G401.6 (cell line): Measurements from ENCODE around the gene SGIP1.

Experiments
- FAIRE-seq: peaks from 2 replicates; lab custom pipeline; 2012; peaks lifted over from hg19 to GRCh38; lab: Jason Lieb, UNC

Gene SGIP1, protein sequence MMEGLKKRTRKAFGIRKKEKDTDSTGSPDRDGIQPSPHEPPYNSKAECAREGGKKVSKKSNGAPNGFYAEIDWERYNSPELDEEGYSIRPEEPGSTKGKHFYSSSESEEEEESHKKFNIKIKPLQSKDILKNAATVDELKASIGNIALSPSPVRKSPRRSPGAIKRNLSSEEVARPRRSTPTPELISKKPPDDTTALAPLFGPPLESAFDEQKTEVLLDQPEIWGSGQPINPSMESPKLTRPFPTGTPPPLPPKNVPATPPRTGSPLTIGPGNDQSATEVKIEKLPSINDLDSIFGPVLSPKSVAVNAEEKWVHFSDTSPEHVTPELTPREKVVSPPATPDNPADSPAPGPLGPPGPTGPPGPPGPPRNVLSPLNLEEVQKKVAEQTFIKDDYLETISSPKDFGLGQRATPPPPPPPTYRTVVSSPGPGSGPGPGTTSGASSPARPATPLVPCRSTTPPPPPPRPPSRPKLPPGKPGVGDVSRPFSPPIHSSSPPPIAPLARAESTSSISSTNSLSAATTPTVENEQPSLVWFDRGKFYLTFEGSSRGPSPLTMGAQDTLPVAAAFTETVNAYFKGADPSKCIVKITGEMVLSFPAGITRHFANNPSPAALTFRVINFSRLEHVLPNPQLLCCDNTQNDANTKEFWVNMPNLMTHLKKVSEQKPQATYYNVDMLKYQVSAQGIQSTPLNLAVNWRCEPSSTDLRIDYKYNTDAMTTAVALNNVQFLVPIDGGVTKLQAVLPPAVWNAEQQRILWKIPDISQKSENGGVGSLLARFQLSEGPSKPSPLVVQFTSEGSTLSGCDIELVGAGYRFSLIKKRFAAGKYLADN

GRCh38 chr1:66533804-66534740 lies at the start of gene SGIP1:
Gene SGIP1 (plus strand): TSS chr1:66534153. CDS start chr1:66534359, 206 bp downstream.
- no peak for FAIRE-seq

DNA sequence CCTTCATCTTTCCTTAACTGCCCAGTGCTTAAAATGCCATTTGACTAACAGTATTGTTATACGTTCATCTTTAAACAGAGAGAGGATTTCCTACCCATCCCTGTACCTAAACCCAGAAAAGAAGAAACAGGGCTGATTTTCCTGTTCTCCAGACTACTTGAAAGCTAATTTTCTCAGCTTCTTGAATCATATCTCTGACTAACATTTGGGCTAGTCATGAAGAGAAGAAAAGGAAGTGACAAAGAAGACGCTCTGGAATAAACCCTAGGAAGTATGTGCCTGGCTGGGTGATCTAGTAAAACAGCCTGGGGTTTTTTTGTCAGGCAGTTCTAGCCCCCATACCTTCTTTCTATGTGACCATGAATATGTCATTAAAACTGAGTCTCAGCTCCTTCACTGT lies 44.8 kb upstream of the SGIP1 start:
- no peak for FAIRE-seq

DNA sequence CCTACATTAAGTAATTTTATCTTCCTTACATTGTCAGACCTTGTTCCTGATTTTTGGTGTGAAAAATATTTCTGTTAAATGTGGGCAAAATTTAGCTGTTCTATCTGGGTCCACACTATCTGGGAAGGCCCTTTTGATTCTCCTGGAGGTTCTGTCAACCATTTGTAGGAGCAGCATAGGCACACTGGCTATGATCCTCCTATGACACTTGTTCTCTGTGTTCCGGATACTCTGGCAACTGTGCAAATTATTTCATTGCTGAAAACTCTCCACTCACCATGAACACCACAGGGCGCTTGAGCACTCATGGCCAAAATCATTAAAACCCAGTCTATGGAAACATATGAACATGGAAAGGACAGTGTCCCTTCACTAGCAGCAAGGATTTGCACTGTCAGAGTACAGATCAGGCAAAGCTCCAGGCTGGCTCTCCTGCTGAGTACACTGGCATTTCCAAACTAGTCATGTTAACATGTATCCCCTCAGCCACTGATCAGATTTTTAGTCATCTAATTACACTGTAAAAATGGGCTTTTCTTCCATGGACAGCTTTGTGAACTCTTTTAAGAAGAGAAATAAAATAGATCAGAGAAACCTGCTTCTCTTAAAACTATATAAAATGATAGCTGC lies 43.9 kb upstream of the SGIP1 start:
- no peak for FAIRE-seq

DNA sequence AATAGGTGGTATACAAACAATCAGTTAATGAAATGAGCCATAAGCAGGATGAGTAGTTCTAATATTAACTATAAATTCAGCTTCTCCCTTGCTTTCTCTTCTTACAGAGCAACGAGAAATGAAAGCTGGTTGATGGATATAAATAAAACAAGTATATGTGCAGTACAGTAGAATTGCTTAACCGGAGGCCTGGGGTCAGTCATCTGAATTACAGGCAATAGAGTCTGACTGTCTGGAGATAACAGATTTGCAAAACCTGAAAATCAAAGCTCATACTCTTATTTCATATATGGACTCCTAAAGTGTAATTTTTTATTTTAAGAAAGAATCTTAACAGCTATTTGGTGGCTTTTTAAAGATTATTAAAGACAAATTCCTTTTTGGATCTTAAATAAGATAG lies 43.1 kb upstream of the SGIP1 start:
- FAIRE-seq, result no peak

DNA sequence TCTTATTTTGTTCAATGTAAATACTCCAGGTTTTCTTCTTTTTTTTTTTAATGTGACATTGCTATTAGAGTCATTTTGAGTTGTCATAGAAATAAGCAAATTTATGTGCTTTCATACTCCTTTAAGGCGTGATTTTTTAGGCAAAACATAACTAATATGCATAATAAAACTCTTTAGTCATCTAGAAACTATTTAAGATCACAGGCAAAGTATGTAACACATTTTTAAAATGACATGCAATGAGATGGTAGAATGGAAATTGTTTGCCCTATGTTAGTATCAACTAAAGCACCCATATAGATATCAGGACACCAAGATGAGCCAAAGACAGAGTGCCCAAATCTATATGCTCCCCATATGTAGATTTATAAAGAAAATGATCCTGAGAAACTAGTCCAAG lies 41.5 kb upstream of the SGIP1 start:
- no peak for FAIRE-seq

DNA sequence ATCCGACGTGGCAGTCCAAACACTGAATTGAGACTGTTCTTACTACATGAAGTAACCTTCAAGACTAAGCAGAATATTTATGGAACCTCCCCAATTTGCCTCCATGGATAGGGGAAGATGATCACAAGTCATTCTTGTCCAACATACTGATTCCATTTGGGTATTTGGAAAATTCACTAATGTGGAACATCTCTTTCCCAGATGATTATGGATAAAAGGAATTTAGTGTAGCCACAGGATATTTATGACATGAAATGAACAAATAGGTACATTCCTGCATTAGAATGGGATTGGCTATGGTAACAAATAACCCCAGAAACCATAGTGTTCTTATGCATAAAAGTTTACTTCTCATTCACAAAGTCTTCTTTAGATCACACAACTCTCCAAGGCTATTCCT lies 40.2 kb upstream of the SGIP1 start:
- FAIRE-seq, result no peak

DNA sequence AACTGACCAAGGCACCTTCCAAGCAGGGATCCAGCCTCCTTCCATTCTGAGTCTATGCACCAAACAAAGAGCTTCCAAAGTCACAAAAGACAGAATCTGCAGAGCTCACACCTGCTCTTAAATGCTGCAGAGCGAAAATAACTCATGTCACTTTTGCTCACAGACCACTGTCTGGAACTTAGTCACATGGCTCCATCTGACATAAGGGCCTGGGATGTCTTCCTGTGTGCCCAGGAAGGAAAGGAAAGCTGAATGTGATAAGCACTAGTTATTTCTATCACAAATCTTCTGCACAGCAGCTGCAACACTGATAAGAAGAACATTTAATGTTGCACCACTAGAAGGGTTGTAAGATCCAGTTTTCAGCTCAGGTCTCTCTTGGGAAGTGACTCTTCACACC lies 39.5 kb upstream of the SGIP1 start:
- FAIRE-seq, result no peak

GRCh38 chr1:66495495-66495894 lies 38.5 kb upstream of the SGIP1 start:
- no peak for FAIRE-seq

- no peak for FAIRE-seq
Observed at GRCh38 chr1:66497910-66498309, 36.0 kb upstream of the SGIP1 start.

DNA sequence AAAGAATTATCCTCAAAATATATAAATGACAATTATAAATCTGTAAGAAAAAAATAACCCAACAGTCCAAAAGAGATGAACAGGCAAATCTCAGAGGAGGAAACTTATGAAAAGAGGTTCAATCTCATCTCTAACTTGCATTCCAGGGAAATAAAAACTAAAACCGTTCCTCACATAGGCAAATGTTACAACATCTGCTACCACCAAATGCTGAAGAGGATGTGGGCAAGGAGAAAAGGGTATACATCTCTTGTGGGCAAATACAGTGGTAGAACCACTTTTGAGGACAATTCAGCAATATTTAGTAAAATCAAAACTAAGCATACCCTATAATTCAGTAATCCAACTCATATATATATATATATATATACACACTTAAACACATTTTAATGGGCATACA lies 33.7 kb upstream of the SGIP1 start:
- no peak for FAIRE-seq

GRCh38 chr1:66502086-66502485 lies 31.9 kb upstream of the SGIP1 start:
- FAIRE-seq, result no peak

DNA sequence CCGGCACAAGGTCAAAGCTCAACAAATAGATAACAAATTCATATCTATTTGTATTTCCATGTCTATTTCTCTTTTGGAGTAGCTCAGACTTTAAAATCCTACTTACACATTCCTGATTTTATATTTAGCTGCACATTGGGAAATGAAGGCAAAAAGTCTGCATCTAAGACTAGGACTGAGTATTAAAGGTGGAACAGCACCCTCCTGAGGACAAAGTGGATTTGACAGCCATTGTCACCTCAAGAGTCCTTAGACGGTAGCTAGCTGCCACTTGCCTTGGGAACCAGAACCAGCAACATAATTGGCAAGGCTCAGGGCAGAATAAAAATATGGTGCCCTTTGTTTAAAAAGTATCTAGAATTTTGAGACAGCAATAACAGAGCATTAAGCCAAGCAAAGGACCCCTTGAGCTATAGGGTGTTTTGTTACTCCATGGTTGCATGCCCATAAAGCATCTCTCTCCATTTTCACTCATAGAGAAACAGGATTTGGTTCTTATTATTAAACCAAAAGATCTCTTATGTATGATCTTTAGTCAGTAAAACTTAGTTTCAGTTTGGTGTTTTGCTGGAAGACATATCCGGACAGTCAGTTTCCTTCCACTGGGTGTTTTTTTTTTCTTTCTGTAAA lies 30.0 kb upstream of the SGIP1 start:
- no peak for FAIRE-seq

GRCh38 chr1:66505671-66506392 lies 28.1 kb upstream of the SGIP1 start:
- no peak for FAIRE-seq

DNA sequence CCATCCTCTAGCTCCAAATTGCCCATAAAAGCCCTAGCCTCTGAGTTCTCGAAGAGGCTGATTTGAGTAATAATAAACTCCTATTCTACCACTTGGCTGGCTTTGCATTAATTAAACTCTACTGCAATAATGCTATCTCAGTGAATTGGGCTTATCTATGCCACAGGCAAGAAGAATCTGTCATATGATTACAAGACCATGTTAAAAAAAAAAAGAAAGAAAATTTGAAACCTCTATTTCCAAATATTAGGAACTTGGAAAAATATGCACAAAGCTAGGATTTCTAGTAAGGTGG lies 27.6 kb upstream of the SGIP1 start:
- no peak for FAIRE-seq

GRCh38 chr1:66506991-66507390 lies 27.0 kb upstream of the SGIP1 start:
- no peak for FAIRE-seq

DNA sequence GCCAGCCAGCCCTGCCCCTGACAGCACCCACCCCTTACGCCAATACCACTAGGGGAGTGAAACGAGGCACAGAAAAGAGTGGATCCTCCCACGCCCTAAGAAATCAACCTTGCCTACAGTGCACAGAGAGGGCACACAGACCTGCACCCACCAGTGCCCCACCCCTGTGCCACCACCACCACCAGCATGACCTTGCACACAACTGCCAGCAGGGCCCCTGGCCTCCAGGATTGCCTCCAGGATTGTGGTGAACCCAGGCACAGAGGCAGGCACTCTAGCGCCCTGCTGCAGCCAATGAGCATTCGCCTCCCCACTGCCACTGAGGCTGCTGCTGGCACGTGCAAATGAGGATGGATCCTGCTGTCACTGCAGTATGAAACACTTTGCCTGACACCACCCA lies 23.5 kb upstream of the SGIP1 start:
- FAIRE-seq, result no peak

DNA sequence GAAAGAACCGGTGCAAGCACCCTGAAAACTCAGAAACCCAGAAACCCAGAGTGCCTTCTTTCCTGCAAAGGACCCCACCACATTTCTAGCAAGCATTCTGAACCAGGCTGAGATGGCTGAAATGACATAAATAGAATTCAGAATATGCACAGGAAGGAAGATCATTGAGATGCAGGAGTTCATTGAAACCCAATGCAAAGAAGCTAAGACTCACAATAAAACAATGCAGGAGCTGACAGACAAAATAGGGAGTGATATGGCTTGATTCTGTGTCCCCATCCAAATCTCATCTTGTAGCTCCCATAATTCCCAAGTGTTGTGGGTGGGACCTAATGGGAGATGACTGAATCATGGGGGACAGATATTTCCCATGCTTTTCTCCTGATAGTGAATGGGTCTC lies 22.8 kb upstream of the SGIP1 start:
- no peak for FAIRE-seq

DNA sequence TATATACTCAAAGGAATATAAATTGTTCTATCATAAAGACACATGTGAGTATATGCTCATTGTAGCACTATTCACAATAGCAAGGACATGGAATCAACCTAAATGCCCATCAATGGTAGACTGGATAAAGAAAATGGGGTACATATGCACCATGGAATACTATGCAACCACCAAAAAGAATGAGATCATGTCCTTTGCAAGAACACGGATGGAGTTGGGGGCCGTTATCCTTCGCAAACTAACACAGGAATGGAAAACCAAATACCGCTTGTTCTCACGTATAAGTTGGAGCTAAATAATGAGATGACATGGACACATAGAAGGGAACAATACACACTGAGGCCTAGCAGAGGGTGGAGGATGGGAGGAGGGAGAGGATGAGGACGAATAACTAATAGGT lies 16.0 kb upstream of the SGIP1 start:
- FAIRE-seq, result no peak

DNA sequence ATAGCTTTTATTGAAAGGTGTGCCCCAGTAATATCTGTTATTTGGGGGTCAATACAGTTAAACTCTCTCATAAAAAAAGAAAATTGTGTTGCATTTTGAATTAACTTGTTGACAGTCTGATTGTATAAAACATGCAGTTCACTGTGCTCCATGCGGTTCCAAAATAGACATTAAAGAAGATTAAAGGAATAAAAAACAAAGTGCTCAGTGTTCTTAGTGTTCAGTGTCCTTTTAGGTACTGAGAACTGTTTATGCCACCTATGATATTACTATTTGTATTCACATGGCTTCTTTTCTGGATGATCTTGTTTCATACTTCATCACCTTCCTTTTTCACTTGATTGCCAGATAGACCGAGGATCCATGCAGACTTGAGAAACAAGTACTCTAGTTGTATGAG lies 15.3 kb upstream of the SGIP1 start:
- no peak for FAIRE-seq

- FAIRE-seq, result no peak
Observed at GRCh38 chr1:66519992-66520391, 14.0 kb upstream of the SGIP1 start.

DNA sequence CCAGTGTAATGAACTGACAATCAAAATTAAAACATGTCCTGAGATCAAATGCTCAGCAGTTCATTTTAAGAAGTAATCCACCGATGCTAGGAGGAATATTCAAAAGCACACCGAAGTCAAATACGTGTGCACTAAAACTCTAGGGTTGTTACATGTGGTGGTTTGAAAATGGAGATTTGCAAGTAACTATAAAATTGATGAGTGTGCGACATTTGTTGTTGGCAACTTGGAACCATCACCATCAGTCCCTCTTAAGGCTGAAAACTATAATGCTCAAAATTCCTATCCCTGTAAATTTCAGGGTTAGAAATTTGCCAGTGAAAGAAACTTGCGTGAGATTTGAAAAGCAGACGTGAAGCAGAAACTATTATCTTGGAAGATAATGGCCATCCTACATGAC lies 13.3 kb upstream of the SGIP1 start:
- no peak for FAIRE-seq
